ENCODE measurements around the gene MAP1LC3C.

The MAP1LC3C gene
- 0 to 0.07 reads per million in 2 donors for total RNA-seq

- no peak for DNase-seq
These were observed at the start of gene MAP1LC3C for GRCh38 chr1:241999026-241999425. MAP1LC3C (minus strand) TSS chr1:241999098; CDS start chr1:241999008, 90 bp downstream.

GRCh38 chr1:242043165-242043564 lies 44.3 kb upstream of the MAP1LC3C start:
- DNase-seq, result no peak

DNA sequence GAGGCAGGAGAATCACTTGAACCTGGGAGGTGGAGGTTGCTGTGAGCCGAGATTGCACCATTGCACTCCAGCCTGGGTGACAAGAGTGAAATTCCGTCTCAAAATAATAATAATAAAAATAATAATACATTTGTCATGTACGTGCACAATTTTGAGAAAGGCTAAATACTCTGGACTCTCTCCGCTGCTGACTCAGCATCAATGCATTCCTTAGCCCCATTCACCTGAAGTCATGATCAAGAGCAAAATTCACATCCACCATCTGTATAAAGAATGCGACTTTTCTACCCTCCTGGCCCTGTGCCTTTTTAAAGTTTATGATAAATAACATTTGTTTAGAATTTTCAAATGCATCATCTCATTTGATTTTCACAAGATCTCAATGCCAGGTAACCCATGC lies 35.5 kb upstream of the MAP1LC3C start:
- DNase-seq, result no peak

DNA sequence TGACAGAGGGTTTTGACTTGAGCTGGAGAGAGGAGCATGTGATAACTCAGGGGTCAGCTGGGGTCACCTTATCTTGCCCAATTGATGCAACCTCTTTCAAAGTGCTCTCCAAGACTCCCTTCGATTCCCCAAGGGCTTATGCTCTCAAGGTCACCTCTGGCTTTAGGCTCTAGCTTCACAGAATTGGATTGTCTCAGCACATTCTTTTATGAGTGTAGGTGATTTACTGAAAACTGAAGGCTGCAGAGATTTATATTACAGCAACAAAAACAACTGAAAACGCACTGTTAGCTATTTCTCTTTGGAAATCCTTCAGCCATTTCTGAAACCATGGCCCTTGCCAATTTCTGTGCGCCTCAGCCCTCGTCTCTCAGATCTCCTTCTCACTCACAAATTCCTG lies 34.5 kb upstream of the MAP1LC3C start:
- DNase-seq, result no peak

- no peak for DNase-seq
These were observed 31.2 kb upstream of the MAP1LC3C start for GRCh38 chr1:242030071-242030470.

DNA sequence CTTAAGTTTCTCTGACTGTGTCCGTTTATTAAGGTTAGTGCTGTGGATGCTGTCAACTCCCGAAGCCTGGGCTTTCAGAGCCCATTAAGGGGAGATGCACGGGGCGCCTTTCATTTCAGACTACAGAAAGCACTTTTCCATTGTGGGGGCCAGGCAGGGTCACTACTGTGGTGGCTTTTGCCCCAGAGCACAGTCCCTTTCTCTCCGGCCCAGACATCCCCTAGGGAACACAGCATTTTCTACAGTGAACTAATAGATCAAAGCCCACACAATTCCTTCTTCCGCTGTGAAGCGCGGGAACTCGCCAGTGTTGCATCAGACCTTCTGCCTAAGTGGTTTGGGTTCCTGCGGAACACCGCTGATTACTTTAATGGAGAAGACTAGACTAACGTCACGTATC lies 26.8 kb upstream of the MAP1LC3C start:
- DNase-seq, result no peak

DNA sequence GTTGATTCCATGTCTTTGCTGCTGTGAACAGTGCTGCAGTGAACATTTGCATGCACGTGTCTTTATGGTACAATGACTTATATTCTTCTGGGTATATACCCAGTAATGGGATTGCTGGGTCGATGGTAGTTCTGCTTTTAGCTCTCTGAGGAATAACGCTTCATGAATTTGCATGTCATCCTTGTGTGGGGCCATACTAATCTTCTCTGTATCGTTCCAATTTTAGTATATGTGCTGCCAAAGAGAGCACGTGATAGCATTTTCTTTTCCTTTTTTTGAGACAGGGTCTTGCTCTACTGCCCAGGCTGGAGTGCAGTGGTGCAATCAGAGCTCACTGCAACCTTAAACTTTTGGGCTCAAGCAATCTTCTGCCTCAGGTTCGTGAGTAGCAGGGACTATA lies 24.9 kb upstream of the MAP1LC3C start:
- no peak for DNase-seq

GRCh38 chr1:242019018-242019417 lies 20.1 kb upstream of the MAP1LC3C start:
- DNase-seq, result no peak

DNA sequence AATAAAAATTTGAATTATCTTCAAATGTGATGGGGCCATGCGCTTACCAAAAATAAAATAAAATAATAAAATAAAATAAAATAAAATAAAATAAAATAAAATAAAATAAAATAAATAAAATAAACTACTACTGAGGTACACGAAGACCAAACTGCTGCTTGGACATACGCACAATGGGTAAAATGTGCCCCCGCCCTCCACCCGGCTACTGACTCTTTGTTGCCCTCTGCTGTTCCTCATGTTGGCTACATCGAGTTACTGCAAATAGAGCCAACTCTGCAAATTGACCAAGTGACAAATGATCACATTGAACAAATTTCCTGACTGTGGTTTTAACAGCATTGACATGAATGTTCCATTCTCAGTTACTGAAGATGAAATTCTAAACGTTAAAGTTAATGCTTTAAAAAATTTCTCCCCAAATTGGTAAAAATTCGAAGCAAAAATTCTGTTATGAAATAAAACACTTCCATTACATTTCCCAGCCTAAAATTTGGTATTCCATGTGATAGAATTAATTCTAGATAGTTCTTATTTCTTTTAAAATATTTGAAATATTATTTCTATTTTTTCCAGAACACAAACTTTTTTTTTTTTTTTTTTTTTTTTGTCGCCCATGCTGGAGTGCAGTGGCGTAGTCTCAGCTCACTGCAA lies 18.8 kb upstream of the MAP1LC3C start:
- peak in 1 of 5 experiments; percentile 42 for DNase-seq

GRCh38 chr1:242016479-242016878 lies 17.6 kb upstream of the MAP1LC3C start:
- no peak for DNase-seq

GRCh38 chr1:242011894-242012660 lies 13.2 kb upstream of the MAP1LC3C start:
- no peak for DNase-seq

DNA sequence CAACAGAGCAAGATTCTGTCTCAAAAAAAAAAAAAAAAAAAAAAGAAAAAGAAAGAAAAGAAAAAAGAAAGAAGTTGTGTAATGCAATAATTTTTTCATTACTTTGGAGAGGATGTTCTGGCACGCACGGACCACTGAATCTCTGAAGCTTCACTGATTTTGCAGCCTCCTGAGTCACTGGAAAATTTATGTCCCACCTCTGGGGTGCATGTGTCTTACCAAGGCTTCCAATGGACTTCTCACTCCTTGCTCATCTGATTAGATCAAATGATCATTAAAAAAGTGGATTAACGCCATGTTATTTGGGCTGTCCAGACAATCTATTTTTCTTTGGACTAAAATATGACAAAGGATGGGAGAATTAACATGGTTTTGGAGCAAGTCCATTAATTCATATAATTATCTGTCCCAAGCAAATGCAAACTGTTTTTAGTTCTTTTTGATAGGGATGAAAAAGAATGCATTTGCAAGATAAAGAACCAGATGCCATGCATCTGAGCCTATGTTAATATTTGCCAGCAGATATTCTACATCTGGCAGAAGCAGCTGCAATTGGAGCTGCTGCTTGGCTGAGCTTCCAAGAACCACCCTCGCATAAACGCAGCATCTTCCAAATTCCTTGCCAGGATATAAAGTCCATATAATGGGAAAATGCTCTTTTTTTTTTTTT lies 10.1 kb upstream of the MAP1LC3C start:
- DNase-seq, result no peak

GRCh38 chr1:242006976-242007375 lies 8.1 kb upstream of the MAP1LC3C start:
- no peak for DNase-seq

DNA sequence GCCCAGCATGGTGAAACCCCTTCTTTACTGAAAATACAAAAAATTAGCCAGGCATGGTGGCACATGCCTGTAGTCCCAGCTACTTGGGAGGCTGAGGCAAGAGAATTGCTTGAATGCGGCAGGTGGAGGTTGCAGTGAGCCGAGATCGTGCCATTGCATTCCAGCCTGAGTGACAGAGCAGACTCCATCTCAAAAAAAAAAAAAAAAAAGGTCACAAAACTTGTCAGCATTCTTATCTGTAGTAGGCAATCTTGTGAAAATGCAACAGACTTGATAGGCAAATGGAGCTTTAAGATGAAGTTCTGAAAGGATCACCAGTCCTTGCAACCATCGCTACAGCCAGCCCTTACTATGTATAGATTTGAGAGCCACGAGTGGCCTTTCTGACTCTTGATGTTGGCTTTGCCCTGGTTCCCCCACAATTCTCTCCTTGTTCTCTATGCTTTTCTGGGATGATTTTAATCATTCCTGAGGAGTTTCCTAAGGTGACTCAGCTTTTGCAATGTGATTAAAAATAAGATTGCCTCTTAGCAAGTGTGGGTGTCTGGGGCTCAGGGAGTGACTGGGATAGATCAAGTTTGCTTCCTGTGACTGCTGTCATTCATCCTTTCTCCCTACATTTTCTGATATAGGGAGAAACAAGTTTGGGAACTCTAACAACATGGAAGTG lies 7.1 kb upstream of the MAP1LC3C start:
- DNase-seq, result no peak

DNA sequence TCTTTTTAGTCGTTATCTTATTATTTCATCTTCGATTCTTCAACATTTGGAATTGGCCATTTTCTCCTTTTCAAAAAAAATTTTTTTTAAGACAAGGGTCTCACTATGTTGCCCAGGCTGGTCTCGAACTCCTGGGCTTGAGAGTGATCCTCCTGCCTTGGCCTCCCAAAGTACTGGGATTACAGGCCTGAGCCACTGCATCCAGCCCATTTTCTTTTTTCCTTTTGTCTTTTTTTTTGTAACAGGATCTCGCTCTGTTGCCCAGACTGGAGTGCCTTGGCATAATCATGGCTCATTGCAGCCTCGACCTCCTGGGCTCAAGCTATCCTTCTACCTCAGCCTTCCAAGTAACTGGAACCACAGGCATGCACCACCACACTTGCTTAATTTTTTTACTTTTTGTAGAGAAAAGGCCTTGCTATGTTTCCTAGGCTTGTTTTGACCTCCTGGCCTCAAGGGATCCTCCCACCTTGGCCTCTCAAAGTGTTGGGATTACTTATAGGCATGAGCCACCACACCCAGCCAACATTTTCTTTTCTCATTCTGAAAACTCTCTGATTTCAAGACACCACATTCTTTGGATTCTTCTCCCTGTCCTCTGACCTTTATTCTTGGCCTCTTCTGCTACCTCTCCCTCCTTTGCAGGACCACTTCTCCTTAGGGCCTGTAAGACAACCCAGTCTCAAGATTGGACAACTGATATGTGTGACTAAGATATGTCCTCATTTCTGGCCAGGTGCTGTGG lies 6.0 kb upstream of the MAP1LC3C start:
- no peak for DNase-seq

DNA sequence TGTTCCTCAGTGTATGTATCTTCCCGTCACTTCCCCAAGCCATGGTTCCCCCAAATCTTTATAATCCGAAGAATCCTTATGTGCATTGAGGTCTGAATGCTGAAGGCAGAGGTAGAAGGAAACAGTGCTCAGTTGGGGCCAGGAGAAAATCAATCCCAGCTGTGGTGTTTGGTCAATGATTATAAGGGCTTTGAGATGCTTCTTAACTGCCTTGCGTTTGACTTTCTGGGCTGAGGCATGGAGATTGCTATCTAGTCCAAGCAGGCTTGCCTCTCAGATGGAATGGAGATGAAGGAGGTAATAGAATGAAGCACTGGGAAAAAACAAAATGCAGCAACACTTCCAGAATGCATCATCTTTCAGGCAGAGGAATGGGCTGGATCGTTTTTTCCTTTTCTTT lies 3.6 kb upstream of the MAP1LC3C start:
- no peak for DNase-seq

DNA sequence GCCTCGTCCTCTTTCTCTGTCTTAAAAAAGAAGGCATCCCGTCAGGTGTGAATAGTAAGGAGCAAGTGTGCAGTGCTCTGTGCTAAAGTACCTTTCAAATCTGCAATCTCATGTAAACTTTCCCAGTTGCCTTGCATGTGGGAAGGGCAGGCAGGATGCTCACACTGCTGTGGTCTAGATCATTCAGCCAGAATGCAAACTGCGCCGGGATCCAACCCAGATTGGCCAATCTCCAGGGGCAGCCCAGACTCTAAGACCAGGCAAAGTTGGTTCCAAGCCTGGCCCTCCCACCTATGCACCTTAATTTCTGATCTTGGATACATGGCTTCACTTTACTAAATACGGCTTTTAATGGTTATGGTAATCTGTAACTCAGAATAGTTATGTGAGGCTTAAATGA lies 3.2 kb upstream of the MAP1LC3C start:
- no peak for DNase-seq

DNA sequence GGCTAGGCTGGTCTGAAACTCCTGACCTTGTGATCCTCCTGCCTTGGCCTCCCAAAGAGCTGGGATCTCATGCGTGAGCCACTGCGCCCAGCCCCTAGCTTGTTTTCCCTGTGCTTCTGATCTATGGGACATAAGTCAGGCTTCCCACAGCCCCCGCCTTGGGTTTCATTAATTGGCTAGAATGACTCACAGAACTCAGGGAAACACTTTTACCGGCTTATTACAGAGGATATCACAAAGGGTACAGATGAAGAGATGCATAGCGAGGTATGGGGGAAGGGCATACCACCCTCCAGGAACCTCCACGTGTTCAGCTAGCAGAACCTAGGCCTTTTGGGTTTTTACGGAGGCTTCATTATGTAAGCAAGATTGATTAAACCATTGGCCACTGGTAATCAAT lies 1.5 kb upstream of the MAP1LC3C start:
- no peak for DNase-seq

DNA sequence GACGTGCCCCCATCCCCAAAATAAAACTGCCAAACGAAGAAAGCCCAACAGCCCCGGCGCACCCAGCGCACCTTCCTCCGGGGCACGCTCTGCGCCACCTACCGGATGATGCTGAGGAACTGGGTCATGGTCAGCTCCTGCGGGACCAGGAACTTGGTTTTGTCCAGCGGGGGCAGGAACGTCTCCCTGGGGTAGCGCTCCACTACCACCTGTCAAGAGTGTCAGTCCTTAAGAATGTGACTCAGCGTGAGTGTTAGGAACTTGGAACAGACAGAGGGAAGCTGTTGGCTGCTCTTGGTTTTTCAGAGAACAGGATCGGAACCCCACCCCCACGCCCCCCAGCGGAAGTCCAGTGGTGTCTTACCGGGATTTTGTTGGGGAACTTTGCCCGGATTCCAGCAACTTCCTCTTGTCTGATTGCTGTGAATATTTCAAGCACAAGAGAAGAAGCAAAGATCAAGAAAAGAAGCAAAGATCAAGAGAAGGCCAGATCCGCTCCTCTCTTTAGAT lies 431 bp downstream of the MAP1LC3C start:
- DNase-seq, result peak; percentile 3 to 40 (median 14)

DNA sequence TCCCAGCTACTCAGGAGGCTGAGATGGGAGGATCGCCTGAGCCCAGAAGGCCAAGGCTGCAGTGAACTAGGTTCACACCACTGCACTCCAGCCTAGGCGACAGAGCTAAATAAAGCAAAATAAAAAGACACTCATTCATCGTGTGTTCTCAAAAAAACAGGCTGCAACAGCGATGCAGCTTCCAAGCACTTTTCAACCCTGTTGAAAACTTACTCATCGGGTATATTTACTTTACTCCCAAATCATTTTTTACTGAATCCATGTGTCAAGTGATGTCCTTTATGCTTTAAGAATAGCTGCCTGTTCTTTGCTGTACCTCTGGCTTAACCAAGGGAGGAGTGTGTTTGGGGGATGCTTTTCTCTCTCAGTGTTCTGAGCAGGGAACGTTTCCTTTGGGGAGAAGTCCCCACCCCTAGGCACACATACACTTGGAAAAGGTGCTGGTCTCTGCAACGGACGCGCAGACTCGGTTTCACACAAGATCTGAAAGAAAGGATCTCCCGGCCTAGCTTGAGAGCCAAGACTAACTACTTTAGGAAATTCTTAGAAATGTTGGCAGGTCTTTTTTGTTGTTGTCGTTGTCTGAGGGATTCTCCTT lies 1.4 kb downstream of the MAP1LC3C start:
- DNase-seq, result no peak

GRCh38 chr1:241994171-241994570 lies 4.7 kb downstream of the MAP1LC3C start:
- no peak for DNase-seq

- DNase-seq, result no peak
These were observed 6.2 kb downstream of the MAP1LC3C start for GRCh38 chr1:241992734-241993133.
